Measurements from ENCODE around the gene FOXO3.

DNA sequence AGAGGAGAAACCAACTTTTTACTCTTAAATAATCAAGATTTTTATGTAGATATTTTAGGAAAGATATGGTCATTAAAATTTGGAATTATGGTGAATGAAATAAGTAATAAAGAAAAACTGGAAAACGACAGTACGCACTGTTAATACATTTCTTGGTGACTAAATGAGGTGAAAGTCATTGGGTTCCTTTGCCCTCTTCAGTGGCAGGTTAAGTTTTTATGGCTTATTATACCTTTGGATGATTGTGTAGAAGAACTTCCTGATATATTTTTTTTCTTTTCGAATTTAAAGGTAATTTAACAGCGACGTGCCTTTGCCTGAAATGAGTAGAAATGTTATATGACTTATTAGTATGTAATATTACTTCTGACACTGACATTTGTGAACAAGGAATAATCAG is 43.4 kb downstream of the FOXO3 start:
- TF ChIP-seq CTCF (IDR thresholded peaks at IDR 0.05; ENCODE audit: insufficient read depth, low read depth, low read length) (no peak), EZH2 (IDR thresholded peaks at IDR 0.05; ENCODE audit: insufficient read depth, low read length) (no peak)
